Lung (tissue), 12 donors: ENCODE results near the gene KLHL30. TPM values are rescaled to one million over a fixed set of nuclear protein-coding genes. Genes with fewer than 3 reads are reported as not detected.

Source experiments
- ATAC-seq: fragments of 200-7000 bp; cut with Tn5 transposase; one replicate; pipeline ENCODE4 v1.9.1; 2020; ENCODE audit warnings: moderate number of reproducible peaks; ENCODE audit not compliant: insufficient read depth, low FRiP score
- DNase-seq, 3 donors: peaks; one replicate each; pipeline ENCODE4 v3.0.0-alpha.2; 2013 to 2017
- H3K27ac ChIP-seq, 2 donors: one replicate each; pipeline ENCODE4 v1.5.1; 2013; ENCODE audit warnings: mild to moderate bottlenecking in 2 of 2, moderate library complexity in 2 of 2, control low read depth in 1 of 2, inconsistent platforms in 1 of 2, low read depth in 1 of 2, low read length in 1 of 2
- H3K27me3 ChIP-seq, 3 donors: one replicate each; pipeline ENCODE4 v1.5.1; 2013; ENCODE audit warnings: low read length in 2 of 3; ENCODE audit not compliant: control insufficient read depth in 3 of 3, insufficient read depth in 3 of 3
- H3K36me3 ChIP-seq, 4 donors: one replicate each; pipeline ENCODE4 v1.5.1; 2013; ENCODE audit warnings: low read length in 4 of 4, mild to moderate bottlenecking in 1 of 4, moderate library complexity in 1 of 4; ENCODE audit not compliant: control insufficient read depth in 4 of 4, insufficient read depth in 4 of 4
- H3K4me1 ChIP-seq, 5 donors: one replicate each; pipeline ENCODE4 v1.5.1; 2013; ENCODE audit warnings: low read length in 5 of 5, mild to moderate bottlenecking in 2 of 5, moderate library complexity in 1 of 5; ENCODE audit not compliant: control insufficient read depth in 5 of 5, insufficient read depth in 5 of 5
- H3K4me3 ChIP-seq: one replicate; pipeline ENCODE4 v1.5.1; 2013; ENCODE audit warnings: mild to moderate bottlenecking, control low read depth, moderate library complexity
- H3K9ac ChIP-seq, 2 donors: one replicate each; pipeline ENCODE4 v1.5.1; 2013; ENCODE audit warnings: low read length in 2 of 2, control low read depth in 1 of 2; ENCODE audit not compliant: insufficient read depth in 1 of 2
- H3K9me3 ChIP-seq, 4 donors: one replicate each; pipeline ENCODE4 v1.5.1; 2013; ENCODE audit warnings: low read length in 3 of 4, mild to moderate bottlenecking in 1 of 4, moderate library complexity in 1 of 4; ENCODE audit not compliant: control insufficient read depth in 4 of 4, insufficient read depth in 3 of 4
- CTCF ChIP-seq: IDR thresholded peaks from 2 replicates; pipeline ENCODE4 v1.5.1; 2012; ENCODE audit warnings: mild to moderate bottlenecking; ENCODE audit errors: control extremely low read depth, extremely low read depth
- WGBS, 2 donors: extraction: QIAGEN DNeasy Blood & Tissue Kit; methylation state at CpG; one replicate each; pipeline ENCODE4 v1.1.7; 2013; 5-methylcytosine and 5-hydroxymethylcytosine counted together
- polyA plus RNA-seq, 2 donors: library from polyadenylated mRNA; stranded (reverse); fragments of 200-250 nt; gene quantifications; one replicate each; pipeline ENCODE4 v1.2.1, GENCODE V29; 2013
- total RNA-seq, 2 donors: library from RNA; depleted of rRNA in 1 of 2; stranded (reverse); fragments of >200 nt in 1 of 2; gene quantifications; one replicate each; pipeline ENCODE4 v1.2.1, GENCODE V29; 2014 to 2021
- donor health status: control.
- donor health status: control.
- donor health status: Bipolar disorder and iron deficiency.
- donor health status: healthy.
- donor health status: DM: yes; HTN: yes; CAD: no.

KLHL30 gene
- total and polyA plus RNA-seq, 4 donors: 0.18 to 2.1 (median 0.39) TPM

- no peak for DNase-seq
- ATAC-seq: no peak
- H3K9ac ChIP-seq: no peak overlapping the region
Observed at GRCh38 chr2:238131761-238132462, 6.6 kb upstream of the KLHL30 start.

GRCh38 chr2:238132463-238133450, 5.7 kb upstream of the KLHL30 start:
- no peaks in the 10 kb centered on the region for H3K36me3 ChIP-seq
- peaks cover 0 to 2% (median 0%) of the 10 kb centered on the region in 3 donors for H3K27me3 ChIP-seq
- DNase-seq (no peak), ATAC-seq (no peak)
- TF ChIP-seq CTCF: no peak
- H3K9ac ChIP-seq: no peak overlapping the region
- H3K4me1 ChIP-seq: peaks cover 0 to 13% (median 0%) of the 10 kb centered on the region in 5 donors
- 93 to 94% methylated on average over 23 of the region's 23 CpGs for WGBS, 2 donors
- no peaks in the 10 kb centered on the region for H3K9me3 ChIP-seq
- H3K4me3 ChIP-seq: no peak overlapping the region
- H3K27ac ChIP-seq: no peak overlapping the region

More at GRCh38 chr2:238131761-238132462, 6.6 kb upstream of the KLHL30 start:
- Histone ChIP-seq H3K27me3 (peaks cover 0 to 2% (median 0%) of the 10 kb centered on the region in 3 donors), H3K4me3 (no peak overlapping the region), H3K9me3 (no peaks in the 10 kb centered on the region), H3K36me3 (no peaks in the 10 kb centered on the region), H3K4me1 (peaks cover 0 to 19% (median 1%) of the 10 kb centered on the region in 5 donors), H3K27ac (no peak overlapping the region)
- WGBS, 2 donors: 93 to 94% methylated on average over 14 of the region's 14 CpGs
- TF ChIP-seq CTCF: no peak

GRCh38 chr2:238133499-238134392, 4.7 kb upstream of the KLHL30 start:
- 72 to 77% methylated on average over 12 to 14 of the region's 14 CpGs for WGBS, 2 donors
- Histone ChIP-seq H3K27ac (no peak overlapping the region), H3K9me3 (no peaks in the 10 kb centered on the region), H3K4me1 (peaks cover 0 to 8% (median 2%) of the 10 kb centered on the region in 5 donors), H3K27me3 (peaks cover 0 to 2% (median 0%) of the 10 kb centered on the region in 3 donors), H3K9ac (no peak overlapping the region), H3K36me3 (no peaks in the 10 kb centered on the region), H3K4me3 (no peak overlapping the region)
- DNase-seq (no peak), ATAC-seq (no peak)
- no peak for TF ChIP-seq CTCF
